NAMALWA (cell line): Measurements from ENCODE around the gene DAPK3.
"Not testable (repeated sequence)": the region's sequence is repeated elsewhere in the genome, so short reads cannot be mapped to it uniquely, and the experiment has no call there.

ENCODE experiments used
- DNase-seq: peaks from one replicate; pipeline ENCODE4 v3.0.0-alpha.2; 2015; ENCODE audit warnings: low spot score

DAPK3 gene

DNA sequence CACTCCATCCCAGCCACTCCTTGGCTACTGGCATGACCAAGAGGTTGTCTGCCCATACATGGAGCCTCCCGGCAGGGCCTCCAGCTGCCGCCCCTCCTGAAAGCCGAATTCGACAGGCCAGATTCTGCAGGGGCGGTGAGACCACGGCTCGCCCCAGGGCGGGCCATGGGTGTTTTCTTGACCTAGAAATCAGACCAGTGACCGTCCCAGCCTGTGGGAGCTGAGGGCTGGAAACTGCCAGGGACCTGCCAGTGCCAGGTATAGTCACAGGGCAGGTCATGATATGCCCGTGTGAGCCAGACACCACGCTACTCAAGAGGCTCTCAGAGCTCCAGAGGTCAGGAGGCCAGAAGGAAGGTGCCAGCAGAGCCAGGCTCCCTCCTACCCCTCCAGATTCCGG, 16.8 kb downstream of the DAPK3 start:
- DNase-seq: no peak

DNA sequence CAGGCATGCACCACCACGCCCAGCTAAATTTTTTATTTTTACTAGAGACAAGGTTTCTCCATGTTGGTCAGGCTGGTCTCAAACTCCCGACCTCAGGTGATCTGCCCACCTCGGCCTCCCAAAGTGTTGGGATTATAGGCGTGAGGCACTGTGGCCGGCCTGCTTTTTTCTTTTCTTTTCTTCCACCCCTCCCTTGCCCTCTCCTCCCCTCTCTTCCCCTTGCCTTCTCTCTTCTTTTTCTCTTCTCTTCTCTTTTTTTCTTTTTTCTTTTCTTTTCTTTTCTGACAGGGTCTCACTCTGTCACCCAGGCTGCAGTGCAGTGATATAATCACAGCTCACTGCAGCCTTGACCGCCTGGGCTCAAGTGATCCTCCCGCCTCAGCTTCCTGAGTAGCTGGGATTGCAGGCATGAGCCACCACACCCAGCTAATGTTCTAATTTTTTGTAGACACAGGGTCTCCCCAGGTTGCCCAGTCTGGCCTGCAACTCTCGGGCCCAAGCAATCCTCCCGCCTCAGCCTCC, 18.1 kb downstream of the DAPK3 start:
- DNase-seq: not testable (repeated sequence)

DNA sequence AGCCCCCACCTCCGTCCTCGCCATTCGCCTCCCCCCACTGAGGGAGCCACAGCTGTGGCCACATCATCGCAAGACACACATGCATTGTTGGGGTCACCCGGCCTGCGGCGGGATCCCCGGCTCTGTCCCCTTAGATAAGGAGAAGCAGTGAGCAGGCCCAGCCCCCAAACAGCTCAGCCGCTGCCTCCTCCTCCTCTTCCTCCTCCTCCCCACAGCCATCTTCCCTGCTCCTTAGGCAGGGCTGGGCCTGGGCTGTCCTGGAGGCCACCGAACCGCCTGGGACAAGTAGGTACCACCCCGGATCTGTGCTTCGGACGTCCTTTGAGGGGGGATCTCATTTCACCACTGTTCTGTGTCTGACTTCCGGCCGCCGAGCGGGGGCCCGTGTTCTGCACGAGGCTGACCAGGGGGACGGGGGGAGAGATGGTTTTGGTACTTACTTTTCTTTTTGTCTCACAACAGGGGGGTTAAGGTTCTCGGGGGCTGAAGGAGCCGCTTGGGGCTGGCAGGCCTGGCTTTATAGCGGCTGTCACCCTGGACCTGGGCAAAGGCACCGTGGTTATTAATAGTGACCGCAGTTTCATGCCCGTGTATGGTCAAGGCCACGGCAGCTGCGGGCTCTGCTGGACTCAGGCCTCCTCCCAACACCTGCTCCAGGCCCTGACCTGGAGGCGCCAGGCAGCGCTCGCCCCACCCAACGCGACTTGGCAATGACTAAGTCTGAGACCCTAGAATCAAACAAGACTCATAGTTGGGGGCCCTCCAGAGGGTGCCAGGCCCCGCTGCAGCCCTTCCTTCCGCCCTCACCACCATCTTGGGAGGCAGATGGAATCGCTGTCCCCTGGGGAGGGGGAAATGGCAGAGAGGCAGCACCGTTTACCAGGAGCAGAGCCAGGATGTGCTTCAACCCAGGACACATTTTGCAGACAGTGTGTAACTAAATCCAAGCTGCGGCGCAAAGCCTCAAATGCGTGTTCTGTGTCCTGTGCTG, 19.7 kb downstream of the DAPK3 start:
- DNase-seq: no peak

DNA sequence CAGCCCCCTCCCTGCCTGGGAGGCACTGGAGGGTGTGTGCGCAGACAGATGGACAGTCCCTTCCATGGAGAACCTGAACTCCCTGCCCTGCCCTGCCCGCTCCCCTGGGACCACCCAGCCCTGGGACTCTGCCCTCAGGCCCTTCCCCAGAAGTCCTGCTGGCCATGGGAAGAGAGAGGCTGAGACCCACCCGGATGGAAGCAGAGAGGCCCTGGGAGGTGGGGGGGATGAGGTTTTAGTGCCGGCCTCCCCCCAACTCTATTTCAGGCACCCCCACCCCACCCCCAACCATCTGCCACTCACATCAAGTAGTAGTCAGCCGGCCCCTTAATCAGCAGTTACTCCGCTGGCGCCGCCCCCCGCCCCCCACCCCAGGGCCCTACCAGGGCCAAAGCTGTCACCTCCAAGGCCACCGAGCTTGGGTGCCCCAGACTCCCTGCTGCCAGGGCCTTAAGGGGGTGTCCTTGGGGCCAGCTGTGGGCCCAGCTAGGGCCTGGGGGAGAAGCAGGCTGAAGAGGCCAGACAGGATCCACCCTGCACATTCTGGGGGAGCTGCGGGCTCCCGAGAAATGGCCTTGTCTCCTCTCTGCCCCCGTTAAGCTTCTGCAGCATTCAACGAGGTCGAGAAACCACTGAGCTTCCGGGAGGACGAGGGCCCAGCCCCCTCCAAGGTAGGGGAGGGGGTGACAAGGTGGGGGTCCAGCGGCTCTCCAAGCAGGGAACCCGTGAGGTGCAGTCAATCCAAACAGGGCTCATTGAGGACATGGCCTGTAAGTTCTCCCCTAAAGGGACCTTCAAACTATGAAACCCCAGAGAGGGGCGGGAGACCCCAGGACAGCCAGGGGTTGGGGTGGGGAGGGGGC, 20.7 kb downstream of the DAPK3 start:
- DNase-seq: no peak

DNA sequence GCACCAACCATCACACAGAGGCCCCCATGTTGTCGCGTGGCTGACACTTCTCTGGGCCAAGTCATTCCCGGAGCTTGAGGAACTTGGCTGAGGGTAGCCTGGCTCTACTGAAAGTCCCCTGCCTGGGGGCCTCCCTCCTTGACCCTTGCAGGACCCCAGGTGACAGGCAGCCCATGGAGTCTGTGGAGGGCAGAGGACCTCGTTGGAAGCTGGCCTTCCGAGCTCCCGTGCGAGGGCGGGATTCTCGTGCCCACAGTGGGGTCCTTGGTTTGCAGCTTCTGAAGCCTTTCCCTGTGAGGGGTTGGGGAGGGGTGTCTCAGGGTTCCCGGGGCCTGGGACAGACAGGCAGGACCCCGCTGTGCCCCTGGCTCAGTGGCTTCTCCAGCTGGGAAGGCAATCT, 21.6 kb downstream of the DAPK3 start:
- no peak for DNase-seq

DNA sequence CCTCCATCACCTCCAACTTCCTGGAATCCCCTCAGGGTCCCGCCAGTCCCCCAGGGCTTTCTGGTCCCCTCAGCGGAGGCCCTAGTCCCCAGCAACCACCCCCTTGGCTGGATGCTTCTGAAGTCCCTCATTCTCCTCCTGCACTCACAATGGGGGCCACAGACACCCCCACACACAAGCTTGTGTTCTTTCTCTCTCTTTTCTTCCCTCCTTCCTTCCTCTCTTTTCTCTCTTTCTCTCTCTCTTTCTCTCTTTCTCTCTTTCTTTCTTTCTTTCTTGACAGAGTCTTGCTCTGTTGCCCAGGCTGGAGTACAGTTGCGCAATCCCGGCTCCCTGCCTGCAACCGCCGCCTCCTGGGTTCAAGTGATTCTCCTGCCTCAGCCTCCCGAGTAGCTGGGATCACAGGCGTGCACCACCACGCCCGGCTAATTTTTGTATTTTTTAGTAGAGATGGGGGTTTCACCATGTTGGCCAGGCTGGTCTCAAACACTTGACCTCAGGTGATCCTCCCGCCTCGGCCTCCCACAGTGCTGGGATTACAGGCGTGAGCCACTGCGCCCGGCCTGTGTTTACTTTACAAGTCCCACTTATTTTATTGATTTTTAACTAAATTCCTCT, 23.5 kb downstream of the DAPK3 start:
- DNase-seq: not testable (repeated sequence)

DNA sequence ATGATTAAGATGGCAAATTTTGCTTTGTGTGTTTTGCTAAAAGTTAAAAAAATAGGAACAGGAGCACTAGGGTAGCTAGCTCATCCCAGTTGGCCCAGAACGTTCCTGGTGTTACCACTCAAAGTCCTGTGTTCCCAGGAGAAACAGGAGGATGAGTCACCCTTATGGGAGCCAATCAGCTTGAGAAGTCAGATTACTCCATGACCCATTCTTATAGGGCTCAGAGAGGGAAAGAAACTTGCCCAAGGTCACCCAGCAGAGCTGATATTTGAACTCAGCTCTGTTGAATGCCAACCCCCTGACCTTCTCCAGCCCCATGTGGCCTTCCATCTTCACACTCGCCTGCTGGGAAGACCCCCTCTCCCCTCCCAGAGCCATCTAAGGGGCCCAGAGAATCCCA, 25.1 kb downstream of the DAPK3 start:
- no peak for DNase-seq

DNA sequence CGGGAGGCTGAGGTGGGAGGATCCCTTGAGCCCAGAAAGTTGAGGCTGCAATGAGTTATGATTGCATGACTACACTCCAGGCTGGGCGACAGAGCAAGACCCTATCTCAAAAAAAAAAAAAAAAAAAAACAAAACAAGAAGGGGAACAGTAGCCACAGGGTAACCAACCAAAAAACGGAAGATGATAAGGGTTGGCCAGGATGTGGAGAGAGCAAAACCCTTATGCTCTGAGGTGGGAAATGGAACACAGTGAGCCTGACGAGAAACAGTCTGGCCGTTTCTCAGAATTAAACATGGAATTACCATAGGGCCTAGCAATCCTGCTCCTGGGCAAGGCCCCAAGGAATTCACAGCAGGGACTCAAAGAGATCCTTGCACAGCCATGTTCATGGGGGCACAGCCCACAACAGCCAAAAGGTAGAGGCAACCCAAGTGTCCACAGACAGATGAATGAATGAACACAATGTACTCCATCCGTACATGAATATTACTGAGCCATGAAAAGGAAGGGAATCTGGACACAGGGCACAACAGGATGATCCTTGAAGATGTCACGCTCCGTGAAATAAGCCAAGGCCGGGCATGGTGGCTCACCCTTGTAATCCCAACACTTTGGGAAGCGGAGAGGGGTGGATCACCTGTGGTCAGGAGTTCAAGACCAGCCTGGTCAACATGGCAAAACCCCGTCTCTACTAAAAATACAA, 26.7 kb downstream of the DAPK3 start:
- DNase-seq: no peak

DNA sequence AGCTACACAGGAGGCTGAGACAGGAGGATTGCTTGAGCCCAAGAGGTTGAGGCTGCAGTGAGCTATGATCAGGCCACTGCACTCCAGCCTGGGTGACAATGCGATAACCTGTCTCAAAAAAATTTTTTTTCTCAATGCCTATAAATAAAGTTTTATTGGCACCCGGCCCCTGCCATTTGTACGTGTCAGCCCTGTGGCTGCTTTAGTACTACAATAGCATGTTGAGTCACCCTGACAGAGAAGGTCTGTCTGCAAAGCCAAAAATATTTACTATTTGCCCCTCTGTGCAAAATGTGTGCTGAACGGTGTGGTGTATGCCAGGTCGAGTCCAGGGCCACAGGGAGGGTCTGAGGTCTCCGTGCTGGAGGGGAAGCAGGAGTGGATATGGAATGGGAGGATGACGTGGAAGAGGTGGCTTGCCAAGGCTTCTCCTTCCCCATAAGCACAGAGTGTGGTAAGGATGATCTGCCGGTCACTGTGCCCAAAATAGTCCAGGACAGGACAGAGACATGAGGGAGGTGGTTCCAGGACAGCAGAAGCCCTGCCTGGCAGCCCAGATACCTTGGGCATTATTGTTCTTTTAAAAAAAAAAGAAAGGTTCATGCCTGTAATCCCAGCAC, 28.0 kb downstream of the DAPK3 start:
- DNase-seq: peak; percentile 56

DNA sequence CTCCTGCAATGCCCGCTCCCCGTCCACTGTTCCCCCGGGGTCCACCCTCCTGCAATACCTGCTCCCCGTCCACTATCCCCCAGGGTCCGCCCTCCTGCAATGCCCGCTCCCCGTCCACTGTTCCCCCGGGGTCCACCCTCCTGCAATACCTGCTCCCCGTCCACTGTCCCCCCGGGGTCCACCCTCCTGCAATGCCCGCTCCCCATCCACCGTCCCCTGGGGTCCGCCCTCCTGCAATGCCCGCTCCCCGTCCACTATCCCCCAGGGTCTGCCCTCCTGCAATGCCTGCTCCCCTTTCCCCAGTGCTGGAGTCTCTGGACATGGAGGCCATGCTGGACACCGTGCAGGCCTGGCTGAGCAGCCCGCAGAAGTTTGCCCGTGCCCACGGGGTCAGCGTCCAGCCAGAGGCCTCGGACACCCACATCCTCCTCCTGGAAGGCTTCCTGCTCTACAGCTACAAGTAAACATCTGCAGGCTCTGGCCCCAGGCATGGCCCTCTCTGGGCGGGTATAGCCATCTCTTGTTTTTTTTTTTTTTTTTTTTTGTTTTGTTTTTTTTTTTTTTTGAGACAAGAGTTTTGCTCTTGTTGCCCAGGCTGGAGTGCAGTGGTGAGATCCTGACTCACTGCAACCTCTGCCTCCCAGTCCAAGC, 32.5 kb downstream of the DAPK3 start:
- DNase-seq: not testable (repeated sequence)

DNA sequence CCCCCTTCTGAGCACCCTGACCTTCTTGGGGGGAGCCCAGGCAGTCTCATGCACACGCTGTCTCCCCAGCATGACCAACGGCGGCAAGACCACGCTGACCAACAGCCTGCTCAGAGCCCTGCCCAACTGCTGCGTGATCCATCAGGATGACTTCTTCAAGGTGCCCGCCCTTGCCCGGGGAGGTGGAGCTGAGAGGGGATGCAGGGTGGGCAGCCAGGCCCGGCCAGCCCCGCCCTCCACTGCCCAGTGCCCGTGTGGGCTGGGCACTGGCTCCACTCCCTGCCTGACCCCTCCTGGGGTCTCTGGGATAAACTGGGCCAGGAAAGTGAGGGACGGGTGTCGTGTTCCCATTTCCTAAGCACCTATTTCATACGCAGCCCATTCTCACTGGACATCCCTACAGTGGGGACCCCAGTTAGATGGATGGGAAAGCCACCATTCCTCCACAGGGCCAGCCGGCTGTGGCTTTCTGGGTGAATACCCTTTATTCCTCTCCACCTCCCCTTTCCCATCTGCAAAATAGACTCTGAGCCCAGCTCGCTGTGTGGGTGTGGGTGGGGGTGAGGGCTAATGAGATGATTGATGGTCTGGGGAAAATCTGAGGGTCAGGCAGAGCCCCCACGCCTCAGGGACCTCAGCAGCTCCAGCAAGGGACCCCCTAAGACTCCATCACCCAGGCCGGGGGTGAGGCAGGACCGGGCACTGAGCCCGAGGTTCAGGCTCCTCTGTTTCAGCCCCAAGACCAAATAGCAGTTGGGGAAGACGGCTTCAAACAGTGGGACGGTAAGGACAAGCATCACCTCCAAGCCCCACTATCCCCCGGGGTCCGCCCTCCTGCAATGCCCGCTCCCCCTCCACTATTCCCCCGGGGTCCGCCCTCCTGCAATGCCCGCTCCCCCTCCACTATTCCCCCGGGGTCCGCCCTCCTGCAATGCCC, 34.1 kb downstream of the DAPK3 start:
- no peak for DNase-seq

DNA sequence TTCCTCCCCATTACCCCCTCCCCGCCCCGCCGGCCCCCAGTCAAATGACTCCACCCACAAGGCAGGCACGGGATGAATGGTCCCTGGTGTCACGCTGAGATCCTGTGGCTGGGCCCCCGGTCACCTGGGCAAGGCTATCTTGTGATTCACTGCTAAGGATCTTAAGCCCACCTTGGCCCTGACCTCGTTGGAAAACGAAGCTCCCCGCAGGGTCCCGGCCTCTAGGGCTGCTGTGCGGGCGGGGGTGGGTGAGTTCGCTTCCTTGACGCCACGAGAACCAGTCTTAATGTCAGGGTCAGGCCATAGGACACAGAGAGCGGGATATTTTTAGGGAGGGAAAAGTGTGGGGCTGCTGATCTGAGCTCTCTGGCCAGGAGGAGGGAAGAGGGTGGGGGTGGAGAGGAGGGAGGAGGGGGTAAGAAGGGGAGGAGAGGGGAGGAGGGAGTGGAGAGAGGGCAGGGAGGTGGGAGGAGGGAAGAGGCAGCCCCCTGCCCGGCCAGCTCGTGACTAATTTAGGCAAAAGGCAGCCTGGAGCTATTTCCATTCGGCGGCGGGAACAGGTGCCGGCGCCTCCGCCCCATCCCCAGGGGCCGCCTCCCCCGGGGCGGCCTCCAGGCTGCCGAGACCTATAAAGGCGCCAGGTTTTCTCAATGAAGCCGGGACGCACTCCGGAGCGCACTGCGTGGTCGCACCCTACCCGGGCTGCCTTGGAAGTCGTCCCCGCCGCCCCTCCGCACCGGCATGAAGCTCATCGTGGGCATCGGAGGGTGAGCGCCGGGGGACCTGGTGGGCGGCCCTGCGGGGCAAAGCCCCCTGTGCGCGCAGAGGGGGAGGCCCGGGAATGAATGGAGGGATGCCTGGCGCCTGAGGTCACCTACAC, 37.7 kb downstream of the DAPK3 start, which contains the start of gene NMRK2:
Gene NMRK2, plus strand, starts transcription at position 139 of the 880 bp plus-strand sequence. Its CDS starts 603 bp downstream, at position 742.
- no peak for DNase-seq

DNA sequence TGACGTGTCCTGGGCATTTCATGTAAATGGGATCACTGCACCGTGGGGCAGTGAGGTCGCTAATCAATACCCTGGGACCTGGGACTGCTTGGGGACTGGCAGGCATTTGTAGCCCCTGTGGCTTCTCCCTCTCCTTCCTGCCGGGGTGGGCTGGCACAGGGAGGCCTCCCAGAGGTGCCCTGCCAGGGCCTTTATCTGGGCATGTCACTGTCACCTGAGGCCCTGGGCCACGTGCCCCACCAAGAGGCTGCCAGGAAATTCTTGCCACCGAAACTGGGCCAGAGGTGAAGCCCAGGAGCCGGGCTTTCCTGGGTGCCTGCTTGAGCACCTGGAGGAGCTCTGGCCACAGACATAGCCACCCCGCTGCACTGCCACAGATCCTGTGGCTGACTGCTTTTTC, 39.9 kb downstream of the DAPK3 start:
- DNase-seq: no peak

DNA sequence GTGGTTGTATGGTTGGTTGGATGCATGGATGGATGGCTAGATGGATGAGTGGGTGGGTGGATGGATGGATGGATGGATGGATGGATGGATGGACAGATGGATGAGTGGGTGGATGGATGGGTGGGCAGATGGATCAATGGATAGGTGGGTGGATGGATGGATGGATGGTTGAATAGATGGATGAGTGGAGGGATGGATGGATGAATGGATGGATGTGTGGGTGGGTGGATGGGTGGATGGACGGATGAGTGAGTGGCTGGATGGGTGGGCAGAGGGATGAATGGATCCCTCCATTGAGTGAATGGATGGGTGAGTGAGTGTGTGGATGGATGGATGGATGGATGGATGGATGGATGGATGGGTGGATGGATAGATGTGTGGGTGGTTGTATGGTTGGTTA, 47.0 kb downstream of the DAPK3 start:
- DNase-seq: no peak

DNA sequence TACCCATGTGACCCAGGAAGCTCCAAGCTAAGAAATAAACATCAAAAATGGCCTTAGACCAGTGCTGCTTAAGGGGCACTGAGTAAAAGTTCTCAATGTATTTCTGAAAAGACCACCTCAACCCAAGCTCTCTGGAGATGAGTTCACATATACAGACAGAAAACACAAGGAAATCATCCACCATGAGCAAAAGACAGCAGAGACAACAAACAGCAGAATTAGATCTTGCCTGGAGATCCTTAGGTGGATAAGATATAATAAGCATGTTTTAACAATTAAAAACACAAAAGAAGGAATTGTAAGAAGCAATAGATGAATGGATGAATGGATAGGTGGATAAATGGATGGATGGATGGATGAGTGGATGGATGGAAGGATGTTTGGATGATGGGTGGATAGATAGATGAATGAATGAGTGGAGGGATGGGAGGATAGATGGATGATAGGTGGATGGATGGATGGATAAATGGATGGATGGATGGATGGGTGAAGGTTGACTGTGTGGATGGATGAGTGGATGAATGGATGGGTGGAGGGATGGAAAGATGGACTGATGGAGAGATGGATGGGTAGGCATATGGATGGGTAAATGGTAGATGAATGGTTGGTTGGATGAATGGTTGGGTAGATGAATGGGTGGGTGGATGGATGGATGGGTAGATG, 47.7 kb downstream of the DAPK3 start:
- no peak for DNase-seq

DNA sequence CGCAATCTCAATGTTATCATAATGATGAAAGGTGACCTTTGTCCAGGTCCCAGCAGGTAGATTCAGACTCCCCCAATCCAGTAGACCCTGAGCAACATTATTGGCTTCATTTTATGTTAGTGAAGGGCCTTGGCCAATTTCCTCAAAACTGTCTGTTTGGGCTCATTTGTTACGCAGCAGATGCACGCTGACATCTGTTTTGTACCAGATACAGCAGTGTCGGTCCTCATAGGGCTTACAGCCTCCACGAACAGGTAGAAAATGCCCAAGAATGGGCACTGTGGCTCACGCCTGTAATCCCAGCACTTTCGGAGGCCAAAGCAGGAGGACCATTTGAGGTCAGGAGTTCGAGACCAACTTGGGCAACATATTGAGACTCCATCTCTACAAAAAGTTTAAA, 51.1 kb downstream of the DAPK3 start:
- no peak for DNase-seq

DNA sequence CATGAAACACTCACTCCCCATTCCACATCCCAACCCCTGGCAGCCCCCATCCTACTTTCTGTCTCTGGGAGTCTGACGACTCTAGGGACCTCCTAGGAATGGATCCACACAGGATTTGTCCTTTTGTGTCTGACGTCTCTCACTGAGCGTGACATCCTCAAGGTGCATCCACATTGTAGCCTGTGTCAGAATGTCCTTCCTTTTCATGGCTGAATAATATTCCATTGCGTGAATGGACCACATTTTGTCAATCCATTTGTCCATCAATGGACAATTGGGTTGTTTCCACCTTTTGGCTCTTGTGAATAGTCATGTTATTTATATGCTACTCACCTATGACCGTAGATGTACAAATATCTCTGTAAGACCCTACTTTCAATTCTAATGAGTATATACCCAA, 54.9 kb downstream of the DAPK3 start:
- DNase-seq: no peak

DNA sequence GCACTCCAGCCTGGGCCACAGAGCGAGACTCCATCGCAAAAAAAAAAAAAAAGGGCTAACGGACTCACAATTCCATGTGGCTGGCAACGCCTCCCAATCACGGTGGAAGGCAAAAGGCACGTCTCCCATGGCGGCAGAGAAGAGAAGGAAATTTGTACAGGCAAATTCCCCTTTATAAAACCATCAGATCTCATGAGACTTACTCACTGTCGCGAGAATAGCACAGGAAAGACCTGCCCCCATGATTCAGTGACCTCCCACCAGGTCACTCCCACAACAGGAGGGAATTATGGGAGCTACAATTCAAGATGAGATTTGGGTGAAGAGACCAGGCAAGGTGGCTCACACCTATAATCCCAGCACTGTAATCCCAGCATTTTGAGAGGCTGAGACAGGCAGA, 56.7 kb downstream of the DAPK3 start:
- DNase-seq: peak; percentile 28
